ENCODE results near the gene PPP3CA.

DNA sequence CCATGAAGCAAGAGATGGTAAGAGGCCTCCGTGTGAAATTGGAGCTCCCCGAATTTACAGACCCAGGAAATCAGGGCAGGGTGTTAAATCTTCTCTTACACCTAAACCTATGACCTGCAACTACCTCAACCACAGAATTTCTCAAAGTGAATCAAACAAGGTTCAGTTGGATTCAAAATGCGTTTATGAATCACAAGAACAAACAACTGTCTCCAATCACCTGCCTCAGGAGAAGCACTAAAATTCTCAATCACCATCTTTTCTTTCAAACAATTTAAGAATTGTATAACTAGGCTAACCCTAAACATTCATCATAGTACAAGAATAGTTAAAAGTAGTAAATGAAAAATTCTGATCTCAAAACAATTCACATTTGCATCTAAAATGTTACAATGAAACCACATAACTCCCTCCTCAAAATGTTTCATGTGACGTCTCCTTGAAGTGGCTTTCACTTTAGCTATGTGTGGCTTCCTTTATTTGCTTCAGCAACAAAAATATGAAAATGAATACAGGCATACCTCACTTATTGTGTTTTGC, 19.2 kb downstream of the PPP3CA start:
- TF ChIP-seq, protein P1, sequence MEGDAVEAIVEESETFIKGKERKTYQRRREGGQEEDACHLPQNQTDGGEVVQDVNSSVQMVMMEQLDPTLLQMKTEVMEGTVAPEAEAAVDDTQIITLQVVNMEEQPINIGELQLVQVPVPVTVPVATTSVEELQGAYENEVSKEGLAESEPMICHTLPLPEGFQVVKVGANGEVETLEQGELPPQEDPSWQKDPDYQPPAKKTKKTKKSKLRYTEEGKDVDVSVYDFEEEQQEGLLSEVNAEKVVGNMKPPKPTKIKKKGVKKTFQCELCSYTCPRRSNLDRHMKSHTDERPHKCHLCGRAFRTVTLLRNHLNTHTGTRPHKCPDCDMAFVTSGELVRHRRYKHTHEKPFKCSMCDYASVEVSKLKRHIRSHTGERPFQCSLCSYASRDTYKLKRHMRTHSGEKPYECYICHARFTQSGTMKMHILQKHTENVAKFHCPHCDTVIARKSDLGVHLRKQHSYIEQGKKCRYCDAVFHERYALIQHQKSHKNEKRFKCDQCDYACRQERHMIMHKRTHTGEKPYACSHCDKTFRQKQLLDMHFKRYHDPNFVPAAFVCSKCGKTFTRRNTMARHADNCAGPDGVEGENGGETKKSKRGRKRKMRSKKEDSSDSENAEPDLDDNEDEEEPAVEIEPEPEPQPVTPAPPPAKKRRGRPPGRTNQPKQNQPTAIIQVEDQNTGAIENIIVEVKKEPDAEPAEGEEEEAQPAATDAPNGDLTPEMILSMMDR (IDR thresholded peaks at IDR 0.05): no peak
- TF ChIP-seq POLR2A (IDR thresholded peaks at IDR 0.05): no peak
